Measurements from ENCODE around the gene ZFPM1.

ZFPM1 gene

GRCh38 chr16:88432174-88432573 lies 20.9 kb upstream of the ZFPM1 start:
- no peak overlapping the region for H3K4me3 ChIP-seq (ENCODE audit: low read depth, low read length)
- no peak for DNase-seq (ENCODE audit: low read depth)

GRCh38 chr16:88432753-88433152 lies 20.3 kb upstream of the ZFPM1 start:
- no peak for DNase-seq (ENCODE audit: low read depth)
- H3K4me3 ChIP-seq (ENCODE audit: low read depth, low read length): no peak overlapping the region

DNA sequence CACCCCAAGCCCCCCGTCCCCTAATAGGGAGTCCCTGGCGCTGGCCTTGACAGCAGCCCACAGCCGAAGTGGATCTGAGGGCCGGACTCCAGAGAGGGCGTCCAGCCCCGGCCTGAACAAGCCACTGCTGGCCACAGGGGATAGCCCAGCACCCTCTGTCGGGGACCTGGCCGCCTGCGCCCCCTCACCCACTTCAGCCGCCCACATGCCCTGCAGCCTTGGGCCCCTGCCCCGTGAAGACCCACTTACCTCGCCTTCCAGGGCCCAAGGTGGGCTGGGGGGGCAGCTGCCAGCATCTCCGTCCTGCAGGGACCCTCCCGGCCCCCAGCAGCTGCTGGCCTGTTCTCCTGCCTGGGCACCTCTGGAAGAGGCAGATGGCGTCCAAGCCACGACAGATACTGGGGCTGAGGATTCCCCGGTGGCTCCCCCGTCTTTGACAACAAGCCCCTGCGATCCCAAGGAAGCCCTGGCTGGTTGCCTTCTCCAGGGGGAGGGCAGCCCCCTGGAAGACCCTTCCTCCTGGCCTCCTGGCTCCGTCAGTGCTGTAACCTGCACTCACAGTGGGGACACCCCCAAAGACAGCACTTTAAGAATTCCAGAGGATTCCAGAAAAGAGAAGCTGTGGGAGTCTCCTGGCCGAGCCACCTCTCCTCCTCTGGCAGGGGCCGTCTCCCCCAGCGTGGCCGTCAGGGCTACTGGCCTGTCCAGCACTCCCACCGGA lies 19.3 kb upstream of the ZFPM1 start:
- no peak for DNase-seq (ENCODE audit: low read depth)
- H3K4me3 ChIP-seq (ENCODE audit: low read depth, low read length): no peak overlapping the region

GRCh38 chr16:88434353-88434690 lies 18.8 kb upstream of the ZFPM1 start:
- no peak overlapping the region for H3K4me3 ChIP-seq (ENCODE audit: low read depth, low read length)
- no peak for DNase-seq (ENCODE audit: low read depth)

DNA sequence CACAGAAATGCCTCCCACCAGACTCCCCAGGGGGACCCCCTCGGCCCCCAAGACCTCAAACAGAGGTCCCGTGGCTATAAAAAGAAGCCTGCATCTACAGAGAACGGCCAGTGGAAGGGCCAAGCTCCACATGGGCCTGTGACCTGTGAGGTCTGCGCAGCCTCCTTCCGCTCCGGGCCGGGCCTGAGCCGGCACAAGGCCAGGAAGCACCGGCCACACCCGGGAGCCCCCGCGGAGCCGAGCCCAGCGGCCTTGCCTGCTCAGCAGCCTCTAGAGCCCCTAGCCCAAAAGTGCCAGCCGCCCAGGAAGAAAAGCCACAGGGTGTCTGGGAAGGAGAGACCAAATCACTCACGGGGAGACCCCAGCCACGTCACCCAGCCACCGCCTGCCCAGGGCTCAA lies 18.3 kb upstream of the ZFPM1 start:
- H3K4me3 ChIP-seq (ENCODE audit: low read depth, low read length): no peak overlapping the region

DNA sequence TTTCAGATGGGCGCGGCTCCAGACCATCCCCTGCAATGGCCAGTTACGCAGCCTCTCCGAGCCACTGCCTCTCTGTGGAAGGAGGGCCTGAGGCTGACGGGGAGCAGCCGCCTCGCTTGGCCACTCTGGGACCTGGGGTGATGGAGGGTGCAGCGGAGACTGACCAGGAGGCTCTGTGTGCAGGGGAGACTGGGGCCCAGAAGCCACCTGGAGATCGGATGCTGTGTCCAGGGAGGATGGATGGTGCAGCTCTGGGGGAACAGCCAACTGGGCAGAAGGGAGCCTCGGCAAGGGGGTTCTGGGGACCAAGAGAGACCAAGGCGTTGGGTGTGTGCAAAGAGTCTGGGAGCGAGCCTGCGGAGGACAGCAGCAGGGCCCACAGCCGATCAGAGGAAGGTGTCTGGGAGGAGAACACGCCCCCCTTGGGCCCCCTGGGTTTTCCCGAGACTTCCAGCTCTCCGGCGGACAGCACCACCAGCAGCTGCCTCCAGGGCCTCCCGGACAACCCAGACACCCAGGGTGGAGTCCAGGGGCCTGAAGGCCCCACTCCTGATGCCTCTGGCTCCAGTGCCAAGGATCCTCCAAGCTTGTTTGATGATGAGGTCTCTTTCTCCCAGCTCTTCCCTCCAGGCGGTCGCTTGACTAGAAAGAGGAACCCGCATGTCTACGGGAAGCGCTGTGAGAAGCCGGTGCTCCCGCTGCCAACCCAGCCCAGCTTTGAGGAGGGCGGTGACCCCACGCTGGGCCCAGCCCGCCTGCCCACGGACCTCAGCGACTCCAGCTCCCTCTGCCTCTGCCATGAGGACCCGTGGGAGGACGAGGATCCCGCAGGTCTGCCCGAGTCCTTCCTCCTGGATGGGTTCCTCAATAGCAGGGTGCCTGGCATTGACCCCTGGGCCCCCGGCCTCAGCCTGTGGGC lies 17.4 kb upstream of the ZFPM1 start:
- no peak for DNase-seq (ENCODE audit: low read depth)
- no peak overlapping the region for H3K4me3 ChIP-seq (ENCODE audit: low read depth, low read length)

More for the DNA sequence above, 18.3 kb upstream of the ZFPM1 start:
- DNase-seq (ENCODE audit: low read depth): no peak

GRCh38 chr16:88436796-88437195 lies 16.3 kb upstream of the ZFPM1 start:
- DNase-seq (ENCODE audit: low read depth): no peak
- H3K4me3 ChIP-seq (ENCODE audit: low read depth, low read length): no peak overlapping the region

GRCh38 chr16:88437367-88437964 lies 15.6 kb upstream of the ZFPM1 start:
- DNase-seq (ENCODE audit: low read depth): no peak

DNA sequence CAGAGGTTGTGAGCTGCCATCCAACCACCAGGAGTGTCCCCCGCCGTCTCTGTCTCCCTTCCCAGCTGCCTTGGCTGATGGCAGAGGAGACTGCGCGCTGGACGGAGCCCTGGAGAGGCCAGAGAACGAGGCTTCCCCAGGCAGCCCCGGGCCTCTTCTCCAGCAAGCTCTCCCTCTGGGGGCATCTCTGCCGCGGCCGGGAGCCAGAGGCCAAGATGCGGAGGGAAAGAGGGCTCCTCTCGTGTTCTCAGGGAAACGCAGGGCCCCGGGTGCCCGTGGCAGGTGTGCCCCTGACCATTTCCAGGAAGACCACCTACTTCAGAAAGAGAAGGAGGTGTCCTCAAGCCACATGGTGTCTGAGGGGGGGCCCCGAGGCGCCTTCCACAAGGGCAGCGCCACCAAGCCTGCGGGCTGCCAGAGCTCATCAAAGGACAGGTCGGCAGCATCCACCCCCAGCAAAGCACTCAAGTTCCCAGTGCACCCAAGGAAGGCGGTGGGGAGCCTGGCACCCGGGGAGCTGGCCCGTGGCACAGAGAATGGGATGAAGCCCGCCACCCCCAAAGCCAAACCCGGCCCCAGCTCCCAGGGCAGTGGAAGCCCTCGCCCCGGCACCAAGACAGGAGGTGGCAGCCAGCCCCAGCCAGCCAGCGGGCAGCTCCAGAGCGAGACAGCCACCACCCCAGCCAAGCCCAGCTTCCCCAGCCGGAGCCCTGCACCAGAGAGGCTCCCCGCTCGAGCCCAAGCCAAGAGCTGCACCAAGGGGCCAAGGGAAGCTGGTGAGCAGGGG lies 14.8 kb upstream of the ZFPM1 start:
- H3K4me3 ChIP-seq (ENCODE audit: low read depth, low read length): no peak overlapping the region
- DNase-seq (ENCODE audit: low read depth): no peak

More at GRCh38 chr16:88437367-88437964, 15.6 kb upstream of the ZFPM1 start:
- H3K4me3 ChIP-seq (ENCODE audit: low read depth, low read length): no peak overlapping the region

- no peak for DNase-seq (ENCODE audit: low read depth)
- H3K4me3 ChIP-seq (ENCODE audit: low read depth, low read length): no peak overlapping the region
Measured at GRCh38 chr16:88439016-88439415, 14.1 kb upstream of the ZFPM1 start.

- H3K4me3 ChIP-seq (ENCODE audit: low read depth, low read length): no peak overlapping the region
- no peak for DNase-seq (ENCODE audit: low read depth)
Measured at GRCh38 chr16:88439706-88440105, 13.4 kb upstream of the ZFPM1 start.

GRCh38 chr16:88440111-88440510 lies 13.0 kb upstream of the ZFPM1 start:
- H3K4me3 ChIP-seq (ENCODE audit: low read depth, low read length): no peak overlapping the region
- DNase-seq (ENCODE audit: low read depth): no peak

DNA sequence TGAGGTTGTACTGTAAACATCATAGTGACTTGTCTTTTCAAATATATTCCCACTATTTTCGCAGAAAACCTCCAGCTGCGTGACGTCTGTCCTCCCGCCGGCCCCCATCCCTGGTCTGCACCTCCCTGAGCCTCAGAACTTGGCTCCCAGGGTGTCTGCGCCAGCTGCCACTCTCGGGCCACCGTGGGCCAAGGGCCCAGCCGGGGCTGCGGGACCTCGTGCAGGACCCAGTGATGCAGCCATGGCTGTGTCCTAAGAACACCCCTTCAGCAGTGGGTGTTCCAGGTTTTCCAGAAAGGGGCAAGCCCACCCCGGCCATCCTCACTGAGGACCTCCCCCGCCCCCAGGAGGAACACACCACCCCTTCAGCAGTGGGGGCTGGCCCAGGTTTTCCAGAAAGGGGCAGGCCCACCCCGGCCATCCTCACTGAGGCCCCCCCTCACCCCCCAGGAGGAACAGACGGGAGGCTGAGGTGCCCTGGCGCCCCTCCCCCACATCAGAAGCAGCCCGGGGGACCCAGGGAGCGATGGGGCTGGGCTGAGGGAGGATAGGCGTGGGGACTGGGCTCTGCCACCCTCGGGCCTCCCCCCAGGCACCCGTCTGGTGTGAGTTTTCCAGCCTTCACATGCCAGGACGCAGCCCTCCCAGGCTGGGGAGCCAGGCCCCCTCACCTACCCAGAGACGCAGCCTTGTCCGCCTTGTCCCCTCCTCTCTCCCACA lies 12.2 kb upstream of the ZFPM1 start:
- DNase-seq (ENCODE audit: low read depth): no peak
- H3K4me3 ChIP-seq (ENCODE audit: low read depth, low read length): no peak overlapping the region

DNA sequence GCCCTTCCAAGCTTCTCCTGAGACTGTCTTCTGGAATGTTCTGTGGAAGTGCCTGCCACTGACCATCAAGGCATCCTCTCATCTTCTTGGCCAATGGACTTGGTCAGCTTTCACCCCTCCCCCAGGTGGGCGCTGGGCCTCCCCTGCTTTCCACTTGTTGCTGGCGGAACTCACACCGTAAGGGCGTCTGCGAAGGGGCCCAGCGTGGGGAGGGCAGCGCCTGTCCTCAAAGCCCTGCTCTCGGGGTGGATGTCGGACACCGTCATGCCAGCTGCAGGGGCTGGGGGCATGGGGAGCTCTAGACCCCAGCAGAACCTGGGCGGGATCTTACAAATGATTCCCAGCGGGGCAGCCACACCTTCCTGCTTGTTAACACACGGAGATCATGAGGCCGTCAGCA lies 11.6 kb upstream of the ZFPM1 start:
- H3K4me3 ChIP-seq (ENCODE audit: low read depth, low read length): no peak overlapping the region
- DNase-seq (ENCODE audit: low read depth): no peak

- DNase-seq (ENCODE audit: low read depth): no peak
- H3K4me3 ChIP-seq (ENCODE audit: low read depth, low read length): no peak overlapping the region
Measured at GRCh38 chr16:88442383-88442726, 10.7 kb upstream of the ZFPM1 start.

DNA sequence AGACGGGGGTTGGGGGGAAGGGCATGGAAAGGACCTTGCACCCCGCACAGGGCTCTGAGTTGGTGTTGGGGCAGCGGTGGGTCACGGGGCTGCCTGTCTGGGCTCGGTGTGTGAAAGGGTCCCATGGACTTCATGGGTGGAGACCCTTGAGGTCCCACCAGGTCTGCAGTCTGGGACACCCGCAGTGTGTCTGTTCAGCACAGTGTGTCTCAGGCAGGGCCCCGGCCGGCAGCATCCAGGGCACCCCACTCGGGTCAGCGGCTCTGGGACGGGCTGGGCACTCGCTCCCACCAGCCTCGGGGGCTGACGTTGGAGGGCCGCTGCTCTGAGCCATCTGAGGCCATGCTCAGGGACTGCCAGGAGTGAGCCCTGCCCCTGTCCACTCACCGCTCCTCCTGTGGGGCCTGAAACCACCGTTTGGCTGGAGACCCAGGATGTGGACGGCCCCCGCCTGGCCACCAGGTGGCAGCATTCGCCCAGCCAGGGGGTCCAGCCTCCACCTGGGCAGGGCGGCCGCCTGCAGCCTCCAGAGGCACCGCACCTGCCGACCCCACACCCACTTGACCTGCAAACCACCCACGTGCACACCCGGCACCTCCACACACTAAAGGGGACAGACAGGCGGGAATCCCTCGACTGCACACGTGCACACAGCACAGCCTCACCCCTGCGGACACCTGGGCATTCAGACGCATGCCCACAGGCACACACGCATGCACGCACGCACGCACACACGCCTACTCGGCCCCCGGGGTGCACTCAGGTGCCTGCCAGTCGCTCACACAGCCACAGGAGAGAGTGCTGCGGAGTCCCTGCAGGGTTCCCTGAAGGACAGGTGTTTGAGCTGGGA lies 10.1 kb upstream of the ZFPM1 start:
- H3K4me3 ChIP-seq (ENCODE audit: low read depth, low read length): no peak overlapping the region
- no peak for DNase-seq (ENCODE audit: low read depth)

DNA sequence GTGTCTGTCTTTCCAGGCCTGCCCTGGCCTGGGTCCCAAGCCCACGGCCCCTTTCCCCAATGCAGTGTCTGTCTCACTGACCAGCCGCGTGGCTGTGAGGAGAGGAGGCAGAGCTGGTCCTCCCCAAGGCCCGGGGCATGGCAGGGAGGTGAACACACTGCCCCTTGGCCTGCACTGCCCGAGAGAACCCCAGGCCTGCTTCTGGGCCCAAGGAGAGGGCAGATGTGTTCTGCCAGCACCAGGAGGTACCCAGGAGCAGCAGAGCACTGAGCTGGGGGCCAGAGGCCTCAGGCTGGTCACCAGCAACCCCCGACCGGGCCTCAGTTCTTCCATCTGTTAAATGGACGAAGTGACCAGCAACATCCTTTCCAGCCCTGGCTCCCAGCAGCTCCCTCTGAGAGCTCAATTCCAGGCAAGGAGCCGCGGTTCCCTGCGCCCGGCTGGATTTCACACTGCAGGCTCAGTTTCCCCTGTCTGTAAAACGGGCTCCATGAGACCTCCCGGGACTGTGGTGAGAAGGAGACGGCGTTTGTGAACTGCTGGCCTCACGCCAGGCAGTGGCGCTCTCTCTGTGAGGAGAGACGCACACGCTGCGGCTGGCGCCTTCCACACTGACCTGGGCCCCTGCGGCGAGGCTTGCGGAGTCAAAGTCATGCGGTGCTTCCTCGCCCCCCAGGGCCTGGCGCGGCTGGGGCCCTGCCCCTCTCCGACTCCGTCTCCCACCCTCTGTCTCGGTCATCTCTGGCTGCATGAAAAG lies 8.1 kb upstream of the ZFPM1 start:
- H3K4me3 ChIP-seq (ENCODE audit: low read depth, low read length): no peak overlapping the region
- DNase-seq (ENCODE audit: low read depth): no peak

GRCh38 chr16:88445583-88445960 lies 7.5 kb upstream of the ZFPM1 start:
- no peak overlapping the region for H3K4me3 ChIP-seq (ENCODE audit: low read depth, low read length)
- no peak for DNase-seq (ENCODE audit: low read depth)
